AG04450 (cell line): ENCODE data around the gene RBM38. TPM values are rescaled to one million over a fixed set of nuclear protein-coding genes. Genes with fewer than 3 reads are reported as not detected.

ENCODE experiments used
- CTCF ChIA-PET: fragments of 300-600, 350-600 bp; formaldehyde crosslinking; extraction: SDS; loops from one replicate; lab custom pipeline; 2022; ENCODE audit warnings: antibody characterized with exemption, inconsistent platforms; lab: Charles Lee
- POLR2A ChIA-PET: fragments of 350-600 bp; formaldehyde crosslinking; extraction: SDS; loops from one replicate; lab custom pipeline; 2021; ENCODE audit warnings: antibody characterized with exemption, inconsistent platforms; lab: Yijun Ruan, JAX
- DNase-seq: peaks from one replicate; pipeline ENCODE4 v3.0.0-alpha.2; 2011; ENCODE audit warnings: low read depth, low spot score
- H3K27ac ChIP-seq: one replicate; pipeline ENCODE4 v1.5.1; 2012; ENCODE audit warnings: low read depth, low read length, control low read depth
- H3K27me3 ChIP-seq: one replicate; pipeline ENCODE4 v1.6.0; 2012; ENCODE audit warnings: low read length; ENCODE audit not compliant: control insufficient read depth, insufficient read depth
- H3K4me3 ChIP-seq: 2 replicates; pipeline ENCODE4 v1.5.1; 2011; ENCODE audit warnings: mild to moderate bottlenecking, low read depth, low read length, control low read depth
- H3K9me3 ChIP-seq: 2 replicates; pipeline ENCODE4 v1.5.1; 2012; ENCODE audit warnings: low read length; ENCODE audit not compliant: control insufficient read depth, insufficient read depth
- CTCF ChIP-seq: IDR thresholded peaks from 2 replicates; pipeline ENCODE4 v1.5.1; 2011; ENCODE audit warnings: low read depth, low read length, control low read depth, inconsistent platforms
- polyA plus RNA-seq: library from polyadenylated mRNA; depleted of rRNA; stranded (reverse); fragments of >200 nt; gene quantifications from 2 replicates; pipeline ENCODE4 v1.2.3, GENCODE V29; 2011

RBM38 gene
- polyA plus RNA-seq, 1 experiment = 5.2 TPM

GRCh38 chr20:57397693-57398108, 6.5 kb downstream of the RBM38 start:
- DNase-seq = no peak
- H3K27ac ChIP-seq = no peak overlapping the region
- no peaks in the 10 kb centered on the region; the same call in 1 of the 2 replicates for H3K9me3 ChIP-seq
- CTCF ChIA-PET = no interaction called here
- TF ChIP-seq CTCF = no peak
- no peaks in the 10 kb centered on the region for H3K27me3 ChIP-seq
- no peak overlapping the region for H3K4me3 ChIP-seq
- POLR2A ChIA-PET = no interaction called here

GRCh38 chr20:57398231-57398821, 7.1 kb downstream of the RBM38 start:
- no peaks in the 10 kb centered on the region for H3K27me3 ChIP-seq
- DNase-seq = no peak
- H3K9me3 ChIP-seq = no peaks in the 10 kb centered on the region; the same call in 1 of the 2 replicates
- no peak overlapping the region for H3K4me3 ChIP-seq
- no peak overlapping the region for H3K27ac ChIP-seq
- CTCF ChIA-PET = no interaction called here
- TF ChIP-seq CTCF = no peak
- POLR2A ChIA-PET = no interaction called here

- H3K27me3 ChIP-seq = no peaks in the 10 kb centered on the region
- no peak overlapping the region for H3K4me3 ChIP-seq
- H3K9me3 ChIP-seq = no peaks in the 10 kb centered on the region; the same call in 1 of the 2 replicates
- DNase-seq = no peak
- TF ChIP-seq CTCF = no peak
- no peak overlapping the region for H3K27ac ChIP-seq
- POLR2A ChIA-PET = no interaction called here
- CTCF ChIA-PET = no interaction called here
Observed at GRCh38 chr20:57398901-57399535, 7.8 kb downstream of the RBM38 start.

GRCh38 chr20:57399587-57400155, 8.5 kb downstream of the RBM38 start:
- ChIA-PET CTCF (no interaction called here), POLR2A (no interaction called here)
- no peak for DNase-seq
- Histone ChIP-seq H3K9me3 (no peaks in the 10 kb centered on the region; the same call in 1 of the 2 replicates), H3K27ac (no peak overlapping the region), H3K4me3 (no peak overlapping the region), H3K27me3 (no peaks in the 10 kb centered on the region)
- no peak for TF ChIP-seq CTCF

GRCh38 chr20:57400231-57400701, 9.1 kb downstream of the RBM38 start:
- no peak overlapping the region for H3K4me3 ChIP-seq
- no peaks in the 10 kb centered on the region for H3K27me3 ChIP-seq
- CTCF ChIA-PET = no interaction called here
- TF ChIP-seq CTCF = no peak
- no peak for DNase-seq
- no peak overlapping the region for H3K27ac ChIP-seq
- H3K9me3 ChIP-seq = no peaks in the 10 kb centered on the region; the same call in 1 of the 2 replicates
- POLR2A ChIA-PET = no interaction called here
